ENCODE measurements around the gene TPTE.
"Not testable (repeated sequence)": the region's sequence is repeated elsewhere in the genome, so short reads cannot be mapped to it uniquely, and the experiment has no call there.

Gene TPTE

DNA sequence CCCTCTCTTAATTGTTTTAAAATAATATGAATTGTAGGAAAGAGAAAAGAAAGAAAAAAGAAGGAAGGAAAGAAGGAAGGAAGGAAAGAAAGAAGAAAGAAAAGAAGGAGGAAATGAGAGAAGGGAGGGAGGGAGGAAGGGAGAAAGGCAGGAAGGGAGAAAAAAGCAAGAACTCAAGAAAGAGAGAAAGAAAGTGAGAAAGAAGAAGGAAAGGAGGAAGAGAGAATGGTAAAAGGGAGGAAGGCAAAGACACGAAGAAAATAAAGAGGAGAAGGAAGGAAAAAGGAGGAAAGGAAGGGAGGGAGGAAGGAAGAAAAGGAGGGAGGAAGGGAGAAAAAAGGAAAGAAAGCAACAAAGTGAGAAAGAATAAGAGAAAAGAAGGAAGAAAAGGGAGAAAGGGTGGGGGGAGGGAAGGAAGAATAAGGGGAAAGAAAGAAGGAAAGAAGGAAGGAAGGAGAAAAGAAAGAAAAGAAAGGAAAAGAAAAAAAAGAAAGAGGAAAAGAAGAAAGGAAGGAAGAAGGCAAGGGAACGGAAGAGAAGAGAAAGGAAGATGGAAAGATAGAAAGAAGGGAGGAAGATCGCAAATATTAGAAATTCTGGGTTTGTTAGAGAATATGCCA, 95.9 kb downstream of the TPTE start:
- not testable (repeated sequence) for DNase-seq

DNA sequence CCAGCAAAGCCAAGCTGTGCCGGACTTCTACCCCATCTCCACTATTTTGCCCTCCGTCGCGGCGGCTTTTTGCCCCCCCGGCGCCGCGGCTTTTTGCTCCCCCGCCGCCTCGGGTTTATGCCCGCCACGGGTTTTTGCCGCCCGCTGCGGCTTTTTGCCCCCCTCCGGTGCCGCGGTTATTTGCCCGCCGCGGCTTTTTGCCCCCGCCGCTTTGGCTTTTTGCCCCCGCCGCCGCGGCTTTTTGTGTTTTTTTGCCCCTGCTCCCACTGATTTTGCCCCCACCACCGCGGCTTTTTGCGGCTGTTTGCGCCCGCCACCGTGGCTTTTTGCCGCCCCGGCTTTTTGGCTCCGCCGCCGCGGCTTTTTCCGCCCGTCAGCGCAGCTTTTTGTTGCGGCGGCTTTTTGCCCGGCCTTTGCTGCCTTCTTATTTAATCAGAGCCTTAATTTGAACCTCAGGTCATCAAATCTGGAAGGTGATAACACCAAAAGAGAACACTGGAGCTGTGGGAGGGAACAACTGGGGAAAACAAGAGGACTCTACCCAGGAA, 106.0 kb downstream of the TPTE start:
- DNase-seq: no peak

DNA sequence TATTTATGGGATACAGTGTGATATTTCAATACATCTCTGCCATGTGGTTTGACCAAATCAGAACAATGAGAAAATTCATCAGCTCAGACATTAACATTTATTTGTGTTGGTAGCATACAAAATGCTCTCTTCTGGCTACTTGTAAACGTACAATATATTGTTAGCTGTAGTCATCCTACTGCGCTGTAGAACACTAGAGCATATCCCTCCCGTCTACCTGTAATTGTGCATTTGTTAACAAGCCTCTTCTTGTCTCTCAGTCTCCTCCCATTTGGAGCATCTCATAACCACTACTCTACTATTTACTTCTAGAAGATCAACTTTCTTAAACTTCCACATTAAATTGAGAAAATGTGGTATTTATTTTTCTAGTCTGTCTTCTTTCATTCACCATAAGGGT, 107.9 kb downstream of the TPTE start:
- DNase-seq: not testable (repeated sequence)

DNA sequence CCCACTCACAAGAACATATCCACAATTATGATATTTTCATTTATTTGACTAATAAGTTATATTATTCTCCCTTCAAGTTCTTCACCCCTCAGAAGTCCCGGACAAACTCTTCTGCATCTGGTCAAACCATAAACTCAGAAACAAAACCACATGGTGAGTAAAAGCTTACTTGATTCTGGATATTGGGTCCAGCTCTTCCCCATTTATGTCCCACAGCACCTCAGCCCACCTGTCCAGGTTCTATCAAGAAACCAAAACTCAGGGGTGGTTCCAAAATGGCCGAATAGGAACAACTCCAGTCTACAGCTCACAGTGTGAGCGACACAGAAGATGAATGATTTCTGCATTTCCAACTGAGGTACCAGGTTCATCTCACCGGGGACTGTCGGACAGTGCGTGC, 109.4 kb downstream of the TPTE start:
- DNase-seq: not testable (repeated sequence)

DNA sequence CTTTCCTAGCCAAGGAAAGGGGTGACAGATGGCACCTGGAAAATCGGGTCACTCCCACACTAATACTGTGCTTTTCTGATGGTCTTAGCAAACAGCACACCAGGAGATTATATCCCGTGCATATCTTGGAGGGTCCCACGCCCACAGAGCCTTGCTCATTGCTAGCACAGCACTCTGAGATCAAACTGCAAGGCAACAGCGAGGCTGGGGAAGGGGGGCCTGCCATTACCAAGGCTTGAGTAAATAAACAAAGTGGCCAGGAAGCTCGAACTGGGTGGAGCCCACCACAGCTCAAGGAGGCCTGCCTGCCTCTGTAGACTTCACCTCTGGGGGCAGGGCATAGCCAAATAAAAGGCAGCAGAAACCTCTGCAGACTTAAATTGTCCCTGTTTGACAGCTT, 109.9 kb downstream of the TPTE start:
- not testable (repeated sequence) for DNase-seq

DNA sequence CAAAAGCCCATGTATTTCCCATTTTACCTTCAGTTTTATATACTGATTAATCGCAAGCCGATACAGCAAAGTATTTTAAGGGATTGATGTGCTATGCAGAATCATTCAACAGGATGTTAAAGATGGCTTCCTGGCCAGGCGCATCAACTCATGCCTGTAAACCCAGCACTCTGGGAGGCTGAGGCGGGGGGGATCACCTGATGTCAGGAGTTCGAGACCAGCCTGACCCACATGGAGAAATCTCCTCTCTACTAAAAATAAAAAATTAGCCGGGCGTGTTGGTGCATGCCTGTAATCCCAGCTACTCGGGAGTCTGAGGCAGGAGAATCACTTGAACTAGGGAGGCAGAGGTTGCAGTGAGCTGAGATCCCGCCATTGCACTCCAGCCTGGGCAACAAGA, 116.8 kb downstream of the TPTE start:
- DNase-seq: not testable (repeated sequence)

DNA sequence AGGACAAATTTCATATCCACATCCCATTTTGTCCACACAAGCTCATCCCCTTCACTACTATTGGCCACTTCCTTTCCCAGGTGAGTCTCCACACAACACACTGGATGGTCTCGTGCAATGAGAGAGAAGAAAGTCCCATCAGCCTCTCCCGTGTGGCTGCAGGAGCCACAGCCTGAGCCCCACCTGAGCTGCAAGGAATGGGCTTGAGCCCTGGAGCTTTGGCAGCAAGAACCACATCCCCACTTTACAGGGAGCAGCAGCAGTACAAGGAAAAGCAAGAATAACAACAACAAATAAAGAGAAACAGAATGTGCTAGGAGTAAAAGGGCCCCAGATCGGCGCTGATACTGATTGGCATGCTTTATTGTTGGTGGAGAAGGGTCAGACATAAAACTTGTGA, 117.7 kb downstream of the TPTE start:
- DNase-seq: no peak

DNA sequence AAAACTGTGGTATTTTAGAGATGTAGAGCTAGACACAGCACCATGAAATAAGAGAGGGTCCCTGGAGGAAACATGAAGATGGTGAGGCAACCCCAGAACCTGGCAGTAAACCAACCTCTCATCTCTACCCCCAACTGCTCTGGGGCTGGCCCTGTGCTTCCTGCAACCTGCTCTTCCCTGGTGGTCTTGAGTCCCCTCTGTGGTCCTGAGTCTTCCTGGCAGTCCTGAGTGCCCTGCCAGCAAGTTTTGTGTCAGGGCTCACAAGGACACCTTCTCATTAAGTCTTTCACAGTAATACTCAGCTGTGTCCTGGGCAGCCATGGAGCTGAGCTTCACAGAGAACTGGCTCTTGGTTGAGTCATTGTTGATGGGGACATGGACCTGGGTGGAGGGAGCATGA, 118.4 kb downstream of the TPTE start:
- DNase-seq: not testable (repeated sequence)

DNA sequence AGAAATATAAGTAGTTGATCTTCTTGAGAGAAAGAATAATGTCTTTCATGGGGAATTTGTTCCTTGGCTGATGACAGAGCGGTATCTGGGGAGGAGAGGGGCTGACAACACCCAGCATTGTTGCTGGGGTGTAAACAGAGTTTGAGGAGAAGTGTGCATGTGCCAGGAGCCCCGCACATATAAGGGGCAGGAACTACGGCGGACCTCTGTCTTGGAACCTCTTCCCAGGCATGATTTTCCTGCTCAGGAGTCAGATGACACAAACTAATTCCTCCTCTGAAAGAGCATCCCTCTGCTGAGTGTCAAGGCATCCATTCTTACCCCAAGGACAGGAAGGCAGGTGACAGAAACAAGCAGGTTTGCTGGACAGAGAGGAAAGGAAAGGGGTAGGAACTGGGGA, 119.1 kb downstream of the TPTE start:
- no peak for DNase-seq

DNA sequence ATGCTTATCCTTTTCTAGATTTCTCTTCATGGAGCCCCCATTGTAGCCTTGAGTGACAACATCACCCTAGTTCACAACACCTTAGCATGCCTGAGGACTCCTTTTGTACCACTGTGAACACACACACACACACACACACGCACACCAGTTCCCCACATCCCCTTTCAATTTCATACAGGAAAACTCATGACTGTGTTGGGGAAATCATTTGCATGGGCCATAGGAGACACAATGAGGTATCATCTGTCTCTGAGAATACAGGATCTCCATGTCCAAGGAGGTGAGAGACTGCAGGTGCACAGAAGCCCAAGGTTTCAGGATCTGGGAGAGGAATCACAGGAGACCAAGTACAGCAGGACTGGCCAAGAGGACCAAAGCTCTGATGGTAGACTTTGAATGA, 119.7 kb downstream of the TPTE start:
- no peak for DNase-seq

DNA sequence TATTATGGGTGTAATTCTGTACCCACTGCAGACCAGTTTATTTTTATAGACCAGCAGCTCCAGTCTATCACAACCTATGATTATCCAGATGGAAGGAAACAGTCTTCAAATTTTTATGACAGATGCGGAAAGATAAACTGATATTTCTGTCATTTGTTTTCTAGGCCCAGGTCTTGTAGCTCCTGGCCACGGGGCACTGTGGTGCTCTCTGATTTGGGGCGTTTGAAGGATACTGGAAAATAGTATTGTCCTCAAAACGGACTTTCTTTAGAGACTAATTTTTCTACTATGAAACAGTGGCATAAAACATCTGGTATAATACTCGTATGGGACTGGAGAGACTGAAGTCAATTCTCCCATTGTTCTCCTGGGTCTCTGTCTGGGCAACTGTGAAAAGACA, 124.3 kb downstream of the TPTE start:
- DNase-seq: not testable (repeated sequence)

DNA sequence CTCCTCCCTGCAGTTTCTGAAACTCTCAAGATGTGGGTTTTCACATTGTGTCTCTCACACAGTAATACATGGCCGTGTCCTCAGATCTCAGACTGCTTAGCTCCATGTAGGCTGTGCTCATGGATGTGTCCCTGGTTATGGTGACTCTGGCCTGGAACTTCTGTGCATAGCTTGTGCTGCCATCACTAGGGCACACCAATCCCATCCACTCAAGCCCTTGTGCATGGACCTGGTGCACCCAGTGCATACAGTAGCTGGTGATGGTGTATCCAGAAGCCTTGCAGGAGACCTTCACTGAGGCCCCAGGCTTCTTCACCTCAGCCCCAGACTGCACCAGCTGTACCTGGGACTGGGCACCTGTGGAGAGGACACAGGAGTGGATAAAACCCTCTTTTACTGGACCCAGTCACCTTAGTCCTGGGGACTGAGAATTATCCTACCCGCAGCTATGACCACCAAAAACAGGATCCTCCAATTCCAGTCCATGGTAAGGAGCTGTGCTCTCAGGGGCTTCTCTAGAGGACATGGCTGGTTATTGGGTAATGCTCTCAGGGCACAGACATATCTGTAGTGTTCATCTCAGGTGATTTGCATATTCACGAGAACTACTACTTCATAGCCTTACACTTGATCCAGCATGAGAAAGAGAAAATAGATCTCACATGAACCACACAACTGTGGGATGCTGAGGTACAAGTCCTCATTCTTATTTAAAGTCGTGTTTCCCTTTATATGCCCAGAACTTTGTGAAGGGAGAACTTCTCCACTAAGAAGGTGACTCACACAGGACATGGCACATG, 128.2 kb downstream of the TPTE start:
- not testable (repeated sequence) for DNase-seq

DNA sequence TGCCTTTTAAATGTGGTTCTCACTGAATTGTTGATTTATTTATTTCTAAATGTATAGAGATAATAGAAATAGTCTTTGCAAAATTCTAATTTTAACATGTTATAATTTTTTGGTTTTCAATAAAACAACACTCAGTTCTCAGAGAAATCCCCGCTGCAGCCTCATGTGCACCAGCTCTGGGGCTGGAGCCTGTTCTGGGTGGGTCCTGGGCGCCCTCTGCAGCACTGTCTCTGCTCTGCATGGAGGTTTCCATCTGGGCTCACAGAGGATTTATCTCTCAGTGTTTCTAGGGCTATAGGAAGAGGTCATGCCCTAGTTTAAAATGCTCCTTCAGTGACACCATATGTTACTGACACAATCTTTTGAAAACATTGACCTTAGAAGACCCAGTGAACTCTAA, 128.9 kb downstream of the TPTE start:
- DNase-seq: not testable (repeated sequence)

Data from activated CD4-positive, alpha-beta T cell treated with anti-CD3 and anti-CD28 coated beads, Interleukin-2, amount 50 U/mL, for 1 hour (primary cell).